Esophagus muscularis mucosa (tissue), 4 donors: ENCODE results near the gene MRPL55. TPM values are rescaled to one million over a fixed set of nuclear protein-coding genes. Genes with fewer than 3 reads are reported as not detected.

Experiments
- DNase-seq: peaks from one replicate; pipeline ENCODE4 v3.0.0-alpha.2; 2017; ENCODE audit errors: extremely low spot score
- H3K27ac ChIP-seq, 4 donors: fragments of 200-600 bp; sonication (generic); replicated peaks in 1 of 4; 1 replicate in 3 of 4; 2 replicates in 1 of 4; pipeline ENCODE4 v1.5.1; 2016 to 2019; ENCODE audit warnings: mild to moderate bottlenecking in 1 of 4
- H3K27me3 ChIP-seq, 4 donors: fragments of 200-600 bp; sonication (generic); one replicate each; pipeline versions ENCODE4 v1.5.1 to v1.6.0; 2016 to 2019
- H3K36me3 ChIP-seq, 4 donors: fragments of 200-600 bp; sonication (generic); one replicate each; pipeline ENCODE4 v1.5.1; 2016 to 2019
- H3K4me1 ChIP-seq, 4 donors: fragments of 200-600 bp; sonication (generic); one replicate each; pipeline ENCODE4 v1.5.1; 2016 to 2019
- H3K4me3 ChIP-seq, 4 donors: fragments of 200-600 bp; sonication (generic); 1 replicate in 2 of 4; 2 replicates in 2 of 4; pipeline ENCODE4 v1.5.1; 2016 to 2019; ENCODE audit warnings: mild to moderate bottlenecking in 4 of 4, moderate library complexity in 1 of 4
- H3K9me3 ChIP-seq, 4 donors: fragments of 200-600 bp; sonication (generic); 1 replicate in 3 of 4; 2 replicates in 1 of 4; pipeline ENCODE4 v1.5.1; 2016 to 2019
- EP300 ChIP-seq: sonication (generic); formaldehyde crosslinking; IDR thresholded peaks from one replicate; pipeline ENCODE4 v1.6.1; 2017; ENCODE audit warnings: antibody characterized with exemption
- POLR2A ChIP-seq: fragments of 450-650 bp; IDR thresholded peaks from one replicate; pipeline ENCODE4 v1.6.1; 2017; ENCODE audit warnings: antibody characterized with exemption, moderate library complexity, mild to moderate bottlenecking, low read depth
- POLR2AphosphoS5 ChIP-seq, 2 donors: sonication (generic); formaldehyde crosslinking; IDR thresholded peaks; one replicate each; pipeline ENCODE4 v1.6.1; 2017; ENCODE audit warnings: antibody characterized with exemption in 2 of 2
- WGBS: methylation state at CpG from one replicate; pipeline ENCODE4 v1.1.5; 2018; 5-methylcytosine and 5-hydroxymethylcytosine counted together
- intact Hi-C: fragments of 100-400 bp; cut with DNase I; formaldehyde crosslinking; loops from one replicate; pipeline ENCODE4 v1.15.1; 2023
- total RNA-seq, 4 donors: library from RNA; depleted of rRNA; stranded (reverse); fragments of >200 nt; gene quantifications; one replicate each; pipeline versions ENCODE4 v1.1.0 to v1.2.1, GENCODE V29; 2016
- TF ChIP-seq, protein P1 (sequence below), 3 experiments: fragments of 200-600 bp in 2 of 3; fragments of 450-650 bp in 1 of 3; sonication (generic) in 2 of 3; IDR thresholded peaks; one replicate each; pipeline ENCODE4 v1.5.1; 2017 to 2019; ENCODE audit warnings: antibody characterized with exemption in 3 of 3, mild to moderate bottlenecking in 2 of 3, moderate library complexity in 1 of 3

Gene MRPL55
- total RNA-seq, 4 donors from 2014 or later: 52.3 to 64.9 (median 60.1) TPM

DNA sequence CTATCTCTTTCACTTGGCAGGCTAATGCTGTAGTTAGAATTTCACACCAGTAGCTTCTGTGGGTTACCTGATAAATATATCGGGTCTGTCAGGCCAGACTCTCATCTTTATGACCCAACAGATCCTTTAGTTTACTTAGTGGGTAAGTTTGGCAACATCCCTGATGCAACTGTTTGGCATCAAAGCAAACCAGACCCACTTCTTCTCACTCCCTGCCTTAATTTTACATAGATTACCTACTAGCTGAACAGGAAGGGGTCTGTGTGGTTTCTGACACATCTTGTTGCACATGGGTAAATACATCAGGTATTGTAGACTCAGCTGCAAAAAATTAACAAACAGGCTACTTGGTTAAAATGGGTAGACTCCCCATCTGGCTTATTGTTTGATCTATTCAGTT is 27.8 kb upstream of the MRPL55 start:
- WGBS: 69% methylated on average over 1 of the region's 1 CpG
- peaks cover 14 to 20% (median 19%) of the 10 kb centered on the region in 4 donors for H3K4me1 ChIP-seq
- H3K27me3 ChIP-seq: peaks cover 0 to 9% (median 0%) of the 10 kb centered on the region in 4 donors
- H3K27ac ChIP-seq: no peak overlapping the region
- no peak overlapping the region for H3K4me3 ChIP-seq
- H3K9me3 ChIP-seq: no peaks in the 10 kb centered on the region
- no peak for TF ChIP-seq POLR2AphosphoS5 (IDR thresholded peaks at IDR 0.05)
- TF ChIP-seq EP300: no peak
- no peak for TF ChIP-seq POLR2A
- TF ChIP-seq, protein P1, sequence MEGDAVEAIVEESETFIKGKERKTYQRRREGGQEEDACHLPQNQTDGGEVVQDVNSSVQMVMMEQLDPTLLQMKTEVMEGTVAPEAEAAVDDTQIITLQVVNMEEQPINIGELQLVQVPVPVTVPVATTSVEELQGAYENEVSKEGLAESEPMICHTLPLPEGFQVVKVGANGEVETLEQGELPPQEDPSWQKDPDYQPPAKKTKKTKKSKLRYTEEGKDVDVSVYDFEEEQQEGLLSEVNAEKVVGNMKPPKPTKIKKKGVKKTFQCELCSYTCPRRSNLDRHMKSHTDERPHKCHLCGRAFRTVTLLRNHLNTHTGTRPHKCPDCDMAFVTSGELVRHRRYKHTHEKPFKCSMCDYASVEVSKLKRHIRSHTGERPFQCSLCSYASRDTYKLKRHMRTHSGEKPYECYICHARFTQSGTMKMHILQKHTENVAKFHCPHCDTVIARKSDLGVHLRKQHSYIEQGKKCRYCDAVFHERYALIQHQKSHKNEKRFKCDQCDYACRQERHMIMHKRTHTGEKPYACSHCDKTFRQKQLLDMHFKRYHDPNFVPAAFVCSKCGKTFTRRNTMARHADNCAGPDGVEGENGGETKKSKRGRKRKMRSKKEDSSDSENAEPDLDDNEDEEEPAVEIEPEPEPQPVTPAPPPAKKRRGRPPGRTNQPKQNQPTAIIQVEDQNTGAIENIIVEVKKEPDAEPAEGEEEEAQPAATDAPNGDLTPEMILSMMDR (IDR thresholded peaks at IDR 0.05): no peak
- DNase-seq: no peak
- intact Hi-C loops: no loop called here
- H3K36me3 ChIP-seq: peaks cover 0 to 4% (median 2%) of the 10 kb centered on the region in 4 donors

DNA sequence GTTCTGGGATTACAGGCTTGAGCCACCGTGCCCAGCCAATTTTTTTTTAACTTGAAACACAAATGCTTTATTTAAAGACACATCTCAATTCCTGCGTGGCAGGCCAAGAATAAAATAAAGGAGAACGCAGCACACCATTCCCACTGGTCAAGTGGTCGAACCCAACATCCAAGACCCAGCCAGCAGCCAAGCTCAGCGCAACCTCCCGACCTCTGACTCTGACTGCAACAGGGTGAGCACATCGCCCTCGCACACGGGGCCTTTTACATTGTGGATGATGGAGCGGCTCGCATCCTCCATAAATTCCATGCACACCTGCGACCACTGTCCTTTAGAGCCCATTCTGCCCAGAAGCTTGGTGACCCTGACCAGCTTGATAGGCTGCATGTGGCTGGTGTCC is 25.5 kb upstream of the MRPL55 start:
- WGBS: 81% methylated on average over 12 of the region's 12 CpGs
- intact Hi-C loops: loop anchor here (5.0 kb wide), 2 partner anchors 33 to 273 kb away; partner anchors contain the start of genes IBA57 and TRIM11
- Histone ChIP-seq H3K9me3 (no peaks in the 10 kb centered on the region), H3K36me3 (no peaks in the 10 kb centered on the region), H3K4me3 (no peak overlapping the region), H3K27me3 (peaks cover 0 to 19% (median 0%) of the 10 kb centered on the region in 4 donors), H3K27ac (no peak overlapping the region), H3K4me1 (peaks cover 7 to 15% (median 13%) of the 10 kb centered on the region in 4 donors)
- TF ChIP-seq EP300 (no peak), POLR2AphosphoS5 (IDR thresholded peaks at IDR 0.05) (no peak), POLR2A (no peak)
- TF ChIP-seq, protein P1 (IDR thresholded peaks at IDR 0.05): no peak
- DNase-seq: no peak

DNA sequence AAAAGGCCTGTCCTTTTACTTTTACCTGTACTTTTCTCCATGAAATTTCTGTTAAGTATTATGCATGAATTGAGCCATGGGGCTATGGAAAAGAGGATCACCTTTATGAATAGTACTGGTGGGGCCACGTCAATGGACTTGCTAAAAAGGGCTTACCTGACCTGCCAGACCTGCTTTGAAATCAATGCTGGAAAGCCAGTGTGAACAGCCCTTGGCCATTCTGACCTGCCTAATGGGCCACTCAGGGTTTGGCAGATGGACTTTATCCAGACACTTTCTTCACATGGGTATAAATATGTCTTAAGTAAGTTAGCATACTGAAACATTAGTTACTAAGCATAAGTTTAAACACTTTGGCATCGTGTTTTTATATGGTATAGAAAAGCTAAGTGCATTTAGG is 22.7 kb upstream of the MRPL55 start:
- WGBS: 80% methylated on average over 2 of the region's 2 CpGs
- Histone ChIP-seq H3K27me3 (peaks cover 0 to 46% (median 1%) of the 10 kb centered on the region in 4 donors), H3K27ac (no peak overlapping the region), H3K4me1 (peaks cover 3 to 10% (median 6%) of the 10 kb centered on the region in 4 donors), H3K9me3 (no peaks in the 10 kb centered on the region), H3K36me3 (no peaks in the 10 kb centered on the region), H3K4me3 (no peak overlapping the region)
- intact Hi-C loops: loop anchor here (2.0 to 5.0 kb wide), 3 partner anchors 36 to 383 kb away; partner anchors contain the start of genes IBA57 and TRIM11
- DNase-seq: no peak
- no peak for TF ChIP-seq POLR2A
- TF ChIP-seq, protein P1 (IDR thresholded peaks at IDR 0.05): no peak
- TF ChIP-seq EP300: no peak
- no peak for TF ChIP-seq POLR2AphosphoS5 (IDR thresholded peaks at IDR 0.05)

DNA sequence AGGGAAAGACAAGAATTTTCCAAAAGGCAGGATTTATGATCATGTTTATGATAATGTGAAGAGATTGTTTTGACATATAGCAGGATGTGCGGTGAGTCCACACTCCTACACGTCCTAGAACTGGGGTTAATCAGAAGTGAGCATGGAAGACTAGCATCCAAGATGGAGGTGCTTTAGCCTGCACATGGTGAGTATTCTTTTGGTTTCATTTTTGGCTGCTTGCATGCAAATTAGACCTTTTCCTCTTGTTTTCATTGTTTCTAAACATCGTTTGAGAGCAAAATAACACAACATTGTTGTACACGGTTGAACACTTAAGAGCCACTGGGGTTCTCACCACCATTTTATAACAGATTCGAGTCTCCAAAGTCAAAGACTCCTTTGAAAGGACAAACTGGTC is 16.1 kb upstream of the MRPL55 start:
- intact Hi-C loops: loop anchor here (5.0 kb wide), 1 partner anchor 152 kb away; no protein-coding TSS in a partner anchor

More for the DNA sequence above, 16.1 kb upstream of the MRPL55 start:
- H3K4me1 ChIP-seq: no peaks in the 10 kb centered on the region
- TF ChIP-seq EP300 (no peak), POLR2A (no peak), POLR2AphosphoS5 (IDR thresholded peaks at IDR 0.05) (no peak)
- TF ChIP-seq, protein P1 (IDR thresholded peaks at IDR 0.05): no peak
- H3K4me3 ChIP-seq: no peak overlapping the region
- H3K36me3 ChIP-seq: no peaks in the 10 kb centered on the region
- H3K9me3 ChIP-seq: no peaks in the 10 kb centered on the region
- DNase-seq: no peak
- no peak overlapping the region for H3K27ac ChIP-seq
- 71% methylated on average over 5 of the region's 5 CpGs for WGBS
- peaks cover 0 to 35% (median 1%) of the 10 kb centered on the region in 4 donors for H3K27me3 ChIP-seq
